GM12878 (cell line): ENCODE measurements around the gene ABCA4. TPM values are rescaled to one million over a fixed set of nuclear protein-coding genes. Genes with fewer than 3 reads are reported as not detected.

ENCODE experiments used
- ATAC-seq: fragments of 200-7000 bp; cut with Tn5 transposase; 3 replicates; pipeline ENCODE4 v1.9.1; 2020; ENCODE audit warnings: mild to moderate bottlenecking, moderate library complexity
- BruUV-seq: library from RNA; stranded (reverse); fragments of 400-500 nt; replicated peaks from 2 replicates; lab custom pipeline; 2021; lab: Mats Ljungman, UMichigan
- CTCF ChIA-PET: fragments of 300-600 bp; sonication (Branson Sonifier 250); formaldehyde crosslinking; extraction: SDS; loops from one replicate; lab custom pipeline; 2021; ENCODE audit warnings: inconsistent platforms; lab: Yijun Ruan, JAX
- POLR2A ChIA-PET: fragments of 350-600 bp; formaldehyde crosslinking; extraction: SDS; loops from one replicate; lab custom pipeline; 2021; ENCODE audit warnings: inconsistent platforms; lab: Charles Lee
- RAD21 ChIA-PET: fragments of 300-600 bp; sonication (Branson Sonifier 250); formaldehyde crosslinking; loops from one replicate; lab custom pipeline; 2023; ENCODE audit warnings: antibody characterized with exemption; ENCODE audit not compliant: unreplicated experiment; lab: Charles Lee
- SMC1A ChIA-PET: fragments of 300-600 bp; sonication (Branson Sonifier 250); formaldehyde crosslinking; loops from one replicate; lab custom pipeline; 2023; ENCODE audit not compliant: unreplicated experiment, uncharacterized antibody; lab: Charles Lee
- DNase-seq: peaks from one replicate; pipeline ENCODE4 v3.0.0-alpha.2; 2011; ENCODE audit warnings: low read depth, low spot score
- FAIRE-seq: peaks from 3 replicates; lab custom pipeline; 2011; peaks lifted over from hg19 to GRCh38; lab: Jason Lieb, UNC
- H2AFZ ChIP-seq: 2 replicates; pipeline ENCODE4 v1.6.0; 2011; ENCODE audit warnings: low read depth, low read length, control low read depth; ENCODE audit not compliant: control insufficient read depth
- H3K27ac ChIP-seq: 2 replicates; pipeline ENCODE4 v1.5.1; 2011; ENCODE audit warnings: control low read depth; ENCODE audit not compliant: control insufficient read depth, insufficient read depth
- H3K27me3 ChIP-seq, 2 experiments: replicated peaks in 1 of 2; 2 replicates each; pipeline versions ENCODE4 v1.6.0 to v1.6.1; 2011; ENCODE audit warnings: low read length in 1 of 2; ENCODE audit not compliant: control insufficient read depth in 2 of 2, insufficient read depth in 2 of 2
- H3K36me3 ChIP-seq, 2 experiments: 2 replicates each; pipeline ENCODE4 v1.5.1; 2011; ENCODE audit warnings: low read length in 1 of 2; ENCODE audit not compliant: control insufficient read depth in 2 of 2, insufficient read depth in 2 of 2
- H3K4me1 ChIP-seq: 2 replicates; pipeline ENCODE4 v1.6.1; 2011; ENCODE audit warnings: mild to moderate bottlenecking, low read length, moderate library complexity, mixed read lengths; ENCODE audit not compliant: control insufficient read depth, insufficient read depth
- H3K4me2 ChIP-seq: 2 replicates; pipeline ENCODE4 v1.6.0; 2011; ENCODE audit warnings: control low read depth; ENCODE audit not compliant: control insufficient read depth, insufficient read depth
- H3K4me3 ChIP-seq: fragments of 200-600 bp; sonication (generic); 2 replicates; pipeline ENCODE4 v1.5.1; 2016
- H3K79me2 ChIP-seq: 2 replicates; pipeline ENCODE4 v1.6.0; 2011; ENCODE audit warnings: low read length; ENCODE audit not compliant: control insufficient read depth, insufficient read depth
- H3K9ac ChIP-seq: 2 replicates; pipeline ENCODE4 v1.8.0; 2011; ENCODE audit warnings: low read length, control low read depth, mixed read lengths; ENCODE audit not compliant: control insufficient read depth, insufficient read depth
- H3K9me3 ChIP-seq: replicated peaks from 3 replicates; pipeline ENCODE4 v1.5.1; 2011; ENCODE audit warnings: mild to moderate bottlenecking, low read length; ENCODE audit not compliant: control insufficient read depth, insufficient read depth
- H4K20me1 ChIP-seq: 2 replicates; pipeline ENCODE4 v1.6.0; 2011; ENCODE audit not compliant: control insufficient read depth, insufficient read depth
- BHLHE40 ChIP-seq, 2 experiments: fragments of 450-650 bp in 1 of 2; IDR thresholded peaks; 2 replicates each; pipeline ENCODE4 v1.6.1; 2011 to 2017; ENCODE audit warnings: low read depth in 2 of 2, borderline replicate concordance in 1 of 2, improper control_type of control experiment in 1 of 2, low read length in 1 of 2, mild to moderate bottlenecking in 1 of 2
- JUNB ChIP-seq: IDR thresholded peaks from 2 replicates; pipeline ENCODE4 v1.6.1; 2016; ENCODE audit warnings: antibody characterized with exemption, mild to moderate bottlenecking
- NFYA ChIP-seq: IDR thresholded peaks from 2 replicates; pipeline ENCODE4 v1.6.1; 2011; ENCODE audit warnings: low read depth, mild to moderate bottlenecking, low read length, improper control_type of control experiment, borderline replicate concordance
- SMAD5 ChIP-seq: IDR thresholded peaks from 2 replicates; pipeline ENCODE4 v1.6.1; 2016; ENCODE audit warnings: antibody characterized with exemption, low read depth
- TARDBP ChIP-seq: IDR thresholded peaks from 2 replicates; pipeline ENCODE4 v1.6.1; 2016; ENCODE audit warnings: borderline replicate concordance
- TCF3 ChIP-seq: IDR thresholded peaks from 2 replicates; pipeline ENCODE4 v1.6.1; 2012; ENCODE audit warnings: low read depth, mild to moderate bottlenecking, low read length, borderline replicate concordance; ENCODE audit not compliant: insufficient read depth
- ZNF592 ChIP-seq: fragments of 450-650 bp; IDR thresholded peaks from 2 replicates; pipeline ENCODE4 v1.6.1; 2017; ENCODE audit warnings: mild to moderate bottlenecking, moderate library complexity
- WGBS: methylation state at CpG from one replicate; pipeline ENCODE4 v1.1.6; 2016; ENCODE audit warnings: low lambda C conversion rate; ENCODE audit not compliant: insufficient replicate concordance, insufficient coverage; ENCODE audit errors: missing lambda C conversion rate; 5-methylcytosine and 5-hydroxymethylcytosine counted together
- in situ Hi-C: fragments of 300-500 bp; cut with MboI; formaldehyde crosslinking; loops from 9 replicates; pipeline ENCODE4 v1.14.3; 2018; ENCODE audit warnings: mixed read lengths
- intact Hi-C: fragments of 100-400 bp; cut with micrococcal nuclease; formaldehyde crosslinking; loops from one replicate; pipeline ENCODE4 v1.14.2; 2022; ENCODE audit not compliant: unreplicated experiment
- polyA plus RNA-seq, 11 experiments: library from polyadenylated mRNA; depleted of rRNA in 4 of 11; unstranded in 6 of 11; stranded (reverse) in 5 of 11; fragments of >200 nt; fragmentation: Nextera tagmentation in 4 of 11; fragmentation: Illumina TruSeq in 1 of 11; extraction: Ambion mirVana in 4 of 11; extraction: Trizol in 1 of 11; gene quantifications; 1 replicate in 1 of 11; 2 replicates in 10 of 11; pipeline versions ENCODE4 v1.2.1 to v1.2.3, GENCODE V29; 2011 to 2016; ENCODE audit warnings: inconsistent platforms in 2 of 11, missing spikeins in 2 of 11, low read depth in 1 of 11
- total RNA-seq, 4 experiments: library from RNA; depleted of rRNA in 3 of 4; stranded (reverse); fragments of >200 nt in 3 of 4; fragmentation: Illumina TruSeq in 1 of 4; extraction: Trizol in 1 of 4; gene quantifications; 2 replicates each; pipeline versions ENCODE4 v1.2.1 to v1.2.3, GENCODE V29; 2013 to 2021
- TF ChIP-seq, protein P1 (sequence below): fragments of 450-650 bp; IDR thresholded peaks from 2 replicates; pipeline ENCODE4 v1.6.1; 2017; ENCODE audit warnings: borderline replicate concordance

The ABCA4 gene
- total and polyA plus RNA-seq, 10 of the 15 experiments (the other 5 are each of a cell fraction or from before 2014, with no cell fraction given) = 0.03 to 0.28 (median 0.11) TPM; not detected in 3

GRCh38 chr1:94095744-94096469 is 25.0 kb downstream of the ABCA4 start (continued):
- TF ChIP-seq, protein P1, sequence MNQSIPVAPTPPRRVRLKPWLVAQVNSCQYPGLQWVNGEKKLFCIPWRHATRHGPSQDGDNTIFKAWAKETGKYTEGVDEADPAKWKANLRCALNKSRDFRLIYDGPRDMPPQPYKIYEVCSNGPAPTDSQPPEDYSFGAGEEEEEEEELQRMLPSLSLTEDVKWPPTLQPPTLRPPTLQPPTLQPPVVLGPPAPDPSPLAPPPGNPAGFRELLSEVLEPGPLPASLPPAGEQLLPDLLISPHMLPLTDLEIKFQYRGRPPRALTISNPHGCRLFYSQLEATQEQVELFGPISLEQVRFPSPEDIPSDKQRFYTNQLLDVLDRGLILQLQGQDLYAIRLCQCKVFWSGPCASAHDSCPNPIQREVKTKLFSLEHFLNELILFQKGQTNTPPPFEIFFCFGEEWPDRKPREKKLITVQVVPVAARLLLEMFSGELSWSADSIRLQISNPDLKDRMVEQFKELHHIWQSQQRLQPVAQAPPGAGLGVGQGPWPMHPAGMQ = no peak
- no peak for TF ChIP-seq BHLHE40 (IDR thresholded peaks at IDR 0.05; ENCODE audit: borderline replicate concordance in 1 of 2, low read depth in 2 of 2, low read length in 1 of 2)
- TF ChIP-seq NFYA = no peak

GRCh38 chr1:94095112-94095637 is 25.8 kb downstream of the ABCA4 start:
- Histone ChIP-seq H3K36me3 (no peaks in the 10 kb centered on the region), H3K27ac (no peak overlapping the region), H3K4me2 (no peak overlapping the region), H3K79me2 (no peaks in the 10 kb centered on the region), H3K4me3 (no peak overlapping the region), H2AFZ (no peak overlapping the region), H3K9me3 (no peaks in the 10 kb centered on the region), H3K4me1 (peaks cover 8% of the 10 kb centered on the region), H3K27me3 (no peaks in the 10 kb centered on the region; a peak in 1 of 4 replicates), H4K20me1 (no peaks in the 10 kb centered on the region), H3K9ac (no peak overlapping the region)
- whole genome bisulfite sequencing = 68% methylated on average over 21 of the region's 21 CpGs
- CTCF ChIA-PET = no interaction called here
- no peak for ATAC-seq
- TF ChIP-seq JUNB (no peak), ZNF592 (no peak), SMAD5 (no peak), TARDBP (no peak), TCF3 (no peak)
- BruUV-seq = no TSS peak
- intact Hi-C loops (no loop called here), in situ Hi-C loops (no loop called here)
- POLR2A ChIA-PET = no interaction called here
- DNase-seq = no peak
- SMC1A ChIA-PET = no interaction called here
- no peak for FAIRE-seq
- RAD21 ChIA-PET = interaction anchor here (0.7 kb wide), 1 partner anchor 55 kb away, joined by 3 read pairs; no protein-coding TSS in a partner anchor
